Panc1 (cell line): Measurements from ENCODE around the gene MAP4. TPM values are rescaled to one million over a fixed set of nuclear protein-coding genes. Genes with fewer than 3 reads are reported as not detected.
"Not testable (repeated sequence)": the region's sequence is repeated elsewhere in the genome, so short reads cannot be mapped to it uniquely, and the experiment has no call there.

Experiments
- ATAC-seq: fragments of 200-7000 bp; cut with Tn5 transposase; 2 replicates; pipeline ENCODE4 v1.9.1; 2020; ENCODE audit warnings: mild to moderate bottlenecking, moderate library complexity
- BruUV-seq: library from RNA; stranded (reverse); fragments of 400-500 nt; replicated peaks from 2 replicates; lab custom pipeline; 2021; lab: Mats Ljungman, UMichigan
- CTCF ChIA-PET: fragments of 300-600 bp; sonication (Branson Sonifier 250); formaldehyde crosslinking; loops from one replicate; lab custom pipeline; 2022; ENCODE audit warnings: antibody characterized with exemption; lab: Charles Lee
- POLR2A ChIA-PET: fragments of 300-600 bp; sonication (Branson Sonifier 250); formaldehyde crosslinking; loops from one replicate; lab custom pipeline; 2022; ENCODE audit warnings: antibody characterized with exemption; lab: Charles Lee
- DNase-seq: peaks from one replicate; pipeline ENCODE4 v3.0.0-alpha.2; 2010; ENCODE audit warnings: low read depth, low spot score
- H3K27ac ChIP-seq: 2 replicates; pipeline ENCODE4 v1.5.1; 2011; ENCODE audit warnings: mild to moderate bottlenecking, low read length, inconsistent platforms
- H3K27me3 ChIP-seq: fragments of 200-500 bp; sonication (Bioruptor generic); 2 replicates; pipeline ENCODE4 v1.6.0; 2014; ENCODE audit warnings: low read length, inconsistent platforms; ENCODE audit not compliant: control insufficient read depth, insufficient read depth
- H3K36me3 ChIP-seq: fragments of 200-500 bp; sonication (Bioruptor generic); 2 replicates; pipeline ENCODE4 v1.5.1; 2014; ENCODE audit warnings: inconsistent platforms, mild to moderate bottlenecking, low read length, moderate library complexity; ENCODE audit not compliant: control insufficient read depth, insufficient read depth
- H3K4me1 ChIP-seq: 2 replicates; pipeline ENCODE4 v1.5.1; 2011; ENCODE audit warnings: inconsistent platforms, mild to moderate bottlenecking, low read length, moderate library complexity; ENCODE audit not compliant: control insufficient read depth, insufficient read depth
- H3K4me3 ChIP-seq, 2 experiments: 2 replicates each; pipeline ENCODE4 v1.5.1; 2011 to 2012; ENCODE audit warnings: low read depth in 2 of 2, low read length in 2 of 2, mild to moderate bottlenecking in 2 of 2, inconsistent platforms in 1 of 2, moderate library complexity in 1 of 2
- H3K9me3 ChIP-seq: fragments of 200-500 bp; sonication (Bioruptor generic); 2 replicates; pipeline ENCODE4 v1.5.1; 2014; ENCODE audit warnings: low read depth, mild to moderate bottlenecking, inconsistent platforms, low read length, moderate library complexity; ENCODE audit not compliant: control insufficient read depth, insufficient read depth
- CTCF ChIP-seq: fragments of 450-650 bp; IDR thresholded peaks from 2 replicates; pipeline ENCODE4 v1.5.1; 2017; ENCODE audit warnings: mild to moderate bottlenecking
- POLR2AphosphoS5 ChIP-seq: IDR thresholded peaks from 2 replicates; pipeline ENCODE4 v1.6.1; 2012; ENCODE audit warnings: mild to moderate bottlenecking, low read depth, low read length, moderate library complexity
- SIN3A ChIP-seq: IDR thresholded peaks from 2 replicates; pipeline ENCODE4 v1.6.1; 2012; ENCODE audit warnings: low read depth, mild to moderate bottlenecking, low read length, moderate library complexity, borderline replicate concordance; ENCODE audit not compliant: insufficient read depth
- TCF7L2 ChIP-seq: IDR thresholded peaks from 2 replicates; pipeline ENCODE4 v1.6.1; 2011; ENCODE audit warnings: mild to moderate bottlenecking, low read depth, low read length, inconsistent platforms
- in situ Hi-C: cut with HindIII; loops from 2 replicates; pipeline ENCODE4 v1.10.0; 2016; ENCODE audit warnings: low sequenced_read_pairs, low pct_unique_long_range_greater_than_20kb
- intact Hi-C: fragments of 100-400 bp; cut with micrococcal nuclease; formaldehyde crosslinking; loops from one replicate; pipeline ENCODE4 v1.10.0; 2022; ENCODE audit not compliant: unreplicated experiment
- total RNA-seq: library from RNA; stranded (reverse); gene quantifications from one replicate; pipeline ENCODE4 v1.2.1, GENCODE V29; 2021; ENCODE audit not compliant: unreplicated experiment
- TF ChIP-seq, protein P1 (sequence below), 2 experiments: IDR thresholded peaks; 2 replicates each; pipeline ENCODE4 v1.6.1; 2011 to 2012; ENCODE audit warnings: low read depth in 2 of 2, control low read depth in 1 of 2, low read length in 1 of 2, mild to moderate bottlenecking in 1 of 2, moderate library complexity in 1 of 2; ENCODE audit not compliant: insufficient read depth in 1 of 2

MAP4 gene
- total RNA-seq, 1 experiment from 2014 or later = 150 TPM

DNA sequence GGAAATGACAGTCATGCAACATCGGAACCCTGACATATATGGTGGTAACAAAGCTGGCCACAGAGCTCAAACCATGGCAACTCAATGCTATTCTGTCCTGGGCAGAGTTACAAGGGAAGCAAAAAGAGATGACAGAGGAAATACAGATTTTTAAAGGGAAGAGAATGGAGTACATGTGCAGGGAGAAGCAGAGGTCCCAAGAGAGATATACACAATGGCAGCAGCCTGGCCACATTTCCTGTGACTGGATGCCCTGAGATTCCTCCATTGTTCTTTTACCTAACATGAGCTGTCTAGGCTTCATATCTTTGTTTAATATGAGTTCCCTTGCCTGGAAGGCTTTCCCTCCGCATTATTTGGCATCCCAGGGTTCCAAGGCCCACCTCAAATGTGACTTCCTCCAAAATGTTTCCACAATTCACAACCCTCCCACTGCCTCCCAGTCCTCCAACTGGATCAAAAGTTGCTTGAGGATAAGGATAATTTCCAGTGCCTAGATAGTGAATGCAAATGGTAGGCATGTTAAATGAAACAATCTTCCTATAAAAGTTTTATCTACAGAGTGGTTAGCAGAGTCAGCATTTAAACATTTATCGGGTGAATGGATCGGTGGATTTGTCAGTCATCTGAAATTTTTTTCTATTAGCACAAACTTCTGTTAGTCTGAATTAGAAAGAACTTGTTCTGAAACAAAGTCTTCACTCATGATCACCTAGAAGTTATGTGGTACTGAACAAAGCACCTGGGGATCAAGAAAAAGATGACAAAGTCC lies 127.0 kb downstream of the MAP4 start:
- ATAC-seq (no peak), DNase-seq (no peak)
- H3K27ac ChIP-seq = no peak overlapping the region
- H3K4me1 ChIP-seq = no peaks in the 10 kb centered on the region
- ChIA-PET CTCF (no interaction called here), POLR2A (interaction anchor here (0.6 kb wide), 1 partner anchor 62 kb away, joined by 3 read pairs; no protein-coding TSS in a partner anchor)
- TF ChIP-seq POLR2AphosphoS5 (no peak), CTCF (no peak)
- no TSS peak for BruUV-seq
- intact Hi-C loops (no loop called here), in situ Hi-C loops (no loop called here)
- no peaks in the 10 kb centered on the region for H3K9me3 ChIP-seq
- no peak overlapping the region for H3K4me3 ChIP-seq
- no peaks in the 10 kb centered on the region for H3K36me3 ChIP-seq
- H3K27me3 ChIP-seq = no peaks in the 10 kb centered on the region

DNA sequence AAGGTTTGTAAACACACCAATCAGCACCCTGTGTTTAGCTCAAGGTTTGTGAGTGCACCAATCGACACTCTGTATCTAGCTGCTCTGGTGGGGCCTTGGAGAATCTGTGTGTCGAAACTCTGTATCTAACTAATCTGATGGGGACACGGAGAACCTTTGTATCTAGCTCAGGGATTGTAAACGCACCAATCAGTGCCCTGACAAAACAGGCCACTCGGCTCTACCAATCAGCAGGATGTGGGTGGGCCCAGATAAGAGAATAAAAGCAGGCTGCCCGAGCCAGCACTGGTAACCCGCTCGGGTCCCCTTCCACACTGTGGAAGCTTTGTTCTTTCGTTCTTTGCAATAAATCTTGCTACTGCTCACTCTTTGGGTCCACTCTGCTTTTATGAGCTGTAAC lies 128.2 kb downstream of the MAP4 start:
- H3K9me3 ChIP-seq, intact Hi-C loops, DNase-seq, POLR2A ChIA-PET, H3K4me3 ChIP-seq, in situ Hi-C loops, H3K4me1 ChIP-seq, CTCF ChIA-PET, ATAC-seq, BruUV-seq, H3K36me3 ChIP-seq, H3K27ac ChIP-seq, H3K27me3 ChIP-seq: not testable (repeated sequence)

GRCh38 chr3:47885168-47885567 lies 131.0 kb downstream of the MAP4 start:
- in situ Hi-C loops = no loop called here
- no TSS peak for BruUV-seq

More at GRCh38 chr3:47885168-47885567, 131.0 kb downstream of the MAP4 start:
- CTCF ChIA-PET = no interaction called here
- no peaks in the 10 kb centered on the region for H3K27me3 ChIP-seq
- DNase-seq (no peak), ATAC-seq (no peak)
- H3K9me3 ChIP-seq = no peaks in the 10 kb centered on the region
- H3K27ac ChIP-seq = no peak overlapping the region
- intact Hi-C loops = no loop called here
- H3K4me3 ChIP-seq = no peak overlapping the region
- POLR2A ChIA-PET = no interaction called here
- TF ChIP-seq, protein P1, sequence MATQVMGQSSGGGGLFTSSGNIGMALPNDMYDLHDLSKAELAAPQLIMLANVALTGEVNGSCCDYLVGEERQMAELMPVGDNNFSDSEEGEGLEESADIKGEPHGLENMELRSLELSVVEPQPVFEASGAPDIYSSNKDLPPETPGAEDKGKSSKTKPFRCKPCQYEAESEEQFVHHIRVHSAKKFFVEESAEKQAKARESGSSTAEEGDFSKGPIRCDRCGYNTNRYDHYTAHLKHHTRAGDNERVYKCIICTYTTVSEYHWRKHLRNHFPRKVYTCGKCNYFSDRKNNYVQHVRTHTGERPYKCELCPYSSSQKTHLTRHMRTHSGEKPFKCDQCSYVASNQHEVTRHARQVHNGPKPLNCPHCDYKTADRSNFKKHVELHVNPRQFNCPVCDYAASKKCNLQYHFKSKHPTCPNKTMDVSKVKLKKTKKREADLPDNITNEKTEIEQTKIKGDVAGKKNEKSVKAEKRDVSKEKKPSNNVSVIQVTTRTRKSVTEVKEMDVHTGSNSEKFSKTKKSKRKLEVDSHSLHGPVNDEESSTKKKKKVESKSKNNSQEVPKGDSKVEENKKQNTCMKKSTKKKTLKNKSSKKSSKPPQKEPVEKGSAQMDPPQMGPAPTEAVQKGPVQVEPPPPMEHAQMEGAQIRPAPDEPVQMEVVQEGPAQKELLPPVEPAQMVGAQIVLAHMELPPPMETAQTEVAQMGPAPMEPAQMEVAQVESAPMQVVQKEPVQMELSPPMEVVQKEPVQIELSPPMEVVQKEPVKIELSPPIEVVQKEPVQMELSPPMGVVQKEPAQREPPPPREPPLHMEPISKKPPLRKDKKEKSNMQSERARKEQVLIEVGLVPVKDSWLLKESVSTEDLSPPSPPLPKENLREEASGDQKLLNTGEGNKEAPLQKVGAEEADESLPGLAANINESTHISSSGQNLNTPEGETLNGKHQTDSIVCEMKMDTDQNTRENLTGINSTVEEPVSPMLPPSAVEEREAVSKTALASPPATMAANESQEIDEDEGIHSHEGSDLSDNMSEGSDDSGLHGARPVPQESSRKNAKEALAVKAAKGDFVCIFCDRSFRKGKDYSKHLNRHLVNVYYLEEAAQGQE (IDR thresholded peaks at IDR 0.05; ENCODE audit: insufficient read depth in 1 of 2, low read depth in 2 of 2, low read length in 1 of 2) = no peak
- TF ChIP-seq TCF7L2 (no peak), POLR2AphosphoS5 (no peak), CTCF (no peak), SIN3A (no peak)
- no peaks in the 10 kb centered on the region for H3K36me3 ChIP-seq
- no peaks in the 10 kb centered on the region for H3K4me1 ChIP-seq
